GM21825 (cell line): Measurements from ENCODE around the gene ADGRG3.
"Not testable (repeated sequence)": the region's sequence is repeated elsewhere in the genome, so short reads cannot be mapped to it uniquely, and the experiment has no call there.

ENCODE experiments used
- ATAC-seq: cut with Tn5 transposase; IDR thresholded peaks from one replicate; pipeline ENCODE4 v1.9.1; 2021; ENCODE audit warnings: mild to moderate bottlenecking, moderate library complexity; ENCODE audit not compliant: unreplicated experiment

Gene ADGRG3

GRCh38 chr16:57661936-57662906, 5.9 kb upstream of the ADGRG3 start:
- no peak for ATAC-seq

GRCh38 chr16:57663436-57663835, 4.7 kb upstream of the ADGRG3 start:
- ATAC-seq, result no peak

GRCh38 chr16:57663917-57664661, 4.0 kb upstream of the ADGRG3 start:
- no peak for ATAC-seq

- ATAC-seq, result no peak
Observed at GRCh38 chr16:57664662-57665025, 3.5 kb upstream of the ADGRG3 start.

- no peak for ATAC-seq
Observed at GRCh38 chr16:57665541-57665940, 2.6 kb upstream of the ADGRG3 start.

- no peak for ATAC-seq
Observed at GRCh38 chr16:57666353-57667047, 1.6 kb upstream of the ADGRG3 start.

GRCh38 chr16:57667048-57667525, 1.0 kb upstream of the ADGRG3 start:
- no peak for ATAC-seq

- no peak for ATAC-seq
Observed at GRCh38 chr16:57667526-57668262, 412 bp upstream of the ADGRG3 start.

GRCh38 chr16:57668630-57669475, 747 bp downstream of the ADGRG3 start:
- no peak for ATAC-seq

GRCh38 chr16:57669476-57670162, 1.5 kb downstream of the ADGRG3 start:
- ATAC-seq, result no peak

- ATAC-seq, result no peak
Observed at GRCh38 chr16:57670196-57670595, 2.1 kb downstream of the ADGRG3 start.

GRCh38 chr16:57671451-57671850, 3.3 kb downstream of the ADGRG3 start:
- ATAC-seq, result not testable (repeated sequence)

GRCh38 chr16:57672416-57672815, 4.3 kb downstream of the ADGRG3 start:
- ATAC-seq, result no peak

- ATAC-seq, result no peak
Observed at GRCh38 chr16:57672824-57673223, 4.7 kb downstream of the ADGRG3 start.

GRCh38 chr16:57675741-57676551, 7.8 kb downstream of the ADGRG3 start:
- ATAC-seq, result no peak

GRCh38 chr16:57676553-57677085, 8.5 kb downstream of the ADGRG3 start:
- no peak for ATAC-seq

- no peak for ATAC-seq
Observed at GRCh38 chr16:57677622-57678369, 9.7 kb downstream of the ADGRG3 start.
